K562 (cell line): ENCODE results near the gene CTNS. TPM values are rescaled to one million over a fixed set of nuclear protein-coding genes. Genes with fewer than 3 reads are reported as not detected.

Experiments
- CAMTA2 ChIP-seq: fragments of 250-450 bp; sonication (Bioruptor Pico); conservative IDR thresholded peaks from 2 replicates; pipeline ENCODE4 v1.5.1; 2022
- CBFA2T3 ChIP-seq: fragments of 450-650 bp; IDR thresholded peaks from 2 replicates; pipeline ENCODE4 v1.6.1; 2017
- CHD1 ChIP-seq: fragments of 200-600 bp; sonication (generic); IDR thresholded peaks from one replicate; pipeline ENCODE4 v1.6.1; 2012; ENCODE audit warnings: mild to moderate bottlenecking, moderate library complexity, low read length, inconsistent platforms
- DPF2 ChIP-seq: fragments of 450-650 bp; IDR thresholded peaks from 2 replicates; pipeline ENCODE4 v1.6.1; 2016
- EGR1 ChIP-seq: fragments of 450-650 bp; conservative IDR thresholded peaks from 2 replicates; pipeline ENCODE4 v1.6.1; 2017; ENCODE audit warnings: mild to moderate bottlenecking
- ELF1 ChIP-seq: fragments of 200-800 bp; sonication (Bioruptor generic); IDR thresholded peaks from 2 replicates; pipeline ENCODE4 v1.6.1; 2016; ENCODE audit warnings: missing genetic modification characterization, missing compliant biosample characterization
- EP300 ChIP-seq: IDR thresholded peaks from 2 replicates; pipeline ENCODE4 v1.6.1; 2012; ENCODE audit warnings: low read length, improper control_type of control experiment
- ESRRB ChIP-seq: fragments of 250-450 bp; sonication (Bioruptor Pico); IDR thresholded peaks from 2 replicates; pipeline ENCODE4 v1.5.0; 2020; ENCODE audit warnings: mild to moderate bottlenecking, moderate library complexity, borderline replicate concordance
- ETV5 ChIP-seq: sonication (generic); formaldehyde crosslinking; IDR thresholded peaks from 2 replicates; pipeline ENCODE4 v1.4.0; 2020; ENCODE audit warnings: low read depth, mild to moderate bottlenecking, missing genetic modification reagents
- ETV6 ChIP-seq, 3 experiments: fragments of 150-350 bp in 1 of 3; sonication (generic) in 1 of 3; formaldehyde crosslinking in 1 of 3; IDR thresholded peaks; 2 replicates each; pipeline versions ENCODE4 v1.6.1 to v1.8.0; 2014 to 2022; ENCODE audit warnings: borderline replicate concordance in 2 of 3, low read depth in 2 of 3, antibody characterized with exemption in 1 of 3, low read length in 1 of 3, mild to moderate bottlenecking in 1 of 3, missing genetic modification reagents in 1 of 3
- HDAC1 ChIP-seq, 2 experiments: fragments of 450-650 bp; IDR thresholded peaks; 2 replicates each; pipeline ENCODE4 v1.6.1; 2016 to 2017; ENCODE audit warnings: inconsistent platforms in 1 of 2, mild to moderate bottlenecking in 1 of 2, moderate library complexity in 1 of 2
- HLTF ChIP-seq: fragments of 450-650 bp; IDR thresholded peaks from 2 replicates; pipeline ENCODE4 v1.6.1; 2016
- JUND ChIP-seq, 2 experiments: IDR thresholded peaks; 2 replicates in 1 of 2; 3 replicates in 1 of 2; pipeline ENCODE4 v1.6.1; 2011; ENCODE audit warnings: borderline replicate concordance in 2 of 2, low read depth in 2 of 2, low read length in 2 of 2, improper control_type of control experiment in 1 of 2, missing biosample characterization in 1 of 2, missing genetic modification characterization in 1 of 2, missing genetic modification reagents in 1 of 2
- NFATC3 ChIP-seq: fragments of 450-650 bp; IDR thresholded peaks from 2 replicates; pipeline ENCODE4 v1.6.1; 2017; ENCODE audit warnings: mild to moderate bottlenecking
- NR4A1 ChIP-seq, 2 experiments: fragments of 250-450 bp in 1 of 2; fragments of 450-650 bp in 1 of 2; sonication (Bioruptor Pico) in 1 of 2; IDR thresholded peaks; 2 replicates each; pipeline versions ENCODE4 v1.4.0 to v1.6.1; 2016 to 2020; ENCODE audit warnings: mild to moderate bottlenecking in 2 of 2, missing compliant biosample characterization in 1 of 2, missing genetic modification characterization in 1 of 2, moderate library complexity in 1 of 2
- RCOR1 ChIP-seq, 2 experiments: IDR thresholded peaks; 2 replicates each; pipeline ENCODE4 v1.6.1; 2012; ENCODE audit warnings: low read depth in 2 of 2, low read length in 2 of 2, borderline replicate concordance in 1 of 2, improper control_type of control experiment in 1 of 2
- RNF219 ChIP-seq: fragments of 250-450 bp; sonication (Bioruptor Pico); IDR thresholded peaks from 2 replicates; pipeline ENCODE4 v1.5.0; 2022; ENCODE audit warnings: mild to moderate bottlenecking
- SAFB2 ChIP-seq: fragments of 200-400 bp; formaldehyde crosslinking; IDR thresholded peaks from 2 replicates; pipeline ENCODE4 v1.6.1; 2018; ENCODE audit warnings: borderline replicate concordance, low read length, low read depth, moderate library complexity; ENCODE audit not compliant: severe bottlenecking
- SOX6 ChIP-seq: fragments of 450-650 bp; IDR thresholded peaks from 2 replicates; pipeline ENCODE4 v1.6.1; 2014; ENCODE audit warnings: mild to moderate bottlenecking
- TARDBP ChIP-seq: fragments of 450-650 bp; IDR thresholded peaks from 2 replicates; pipeline ENCODE4 v1.6.1; 2016
- ZHX1 ChIP-seq: fragments of 150-350 bp; conservative IDR thresholded peaks from 2 replicates; pipeline ENCODE4 v1.6.1; 2014; ENCODE audit warnings: low read length
- ZKSCAN3 ChIP-seq: fragments of 250-450 bp; sonication (Bioruptor Pico); IDR thresholded peaks from 2 replicates; pipeline ENCODE4 v1.4.0; 2020
- ZNF143 ChIP-seq: sonication (generic); formaldehyde crosslinking; IDR thresholded peaks from 2 replicates; pipeline ENCODE4 v1.9.0; 2022; ENCODE audit warnings: mild to moderate bottlenecking, missing genetic modification reagents
- ZNF830 ChIP-seq: fragments of 250-450 bp; sonication (Bioruptor Pico); IDR thresholded peaks from 2 replicates; pipeline ENCODE4 v1.5.0; 2021; ENCODE audit warnings: mild to moderate bottlenecking
- polyA plus RNA-seq, 8 experiments: library from polyadenylated mRNA; depleted of rRNA in 4 of 8; stranded (reverse) in 5 of 8; unstranded in 3 of 8; fragments of >200 nt; fragmentation: Nextera tagmentation in 2 of 8; fragmentation: Illumina TruSeq in 1 of 8; extraction: Ambion mirVana in 2 of 8; extraction: Trizol in 1 of 8; gene quantifications; 2 replicates each; pipeline versions ENCODE4 v1.2.1 to v1.2.3, GENCODE V29; 2011 to 2014; ENCODE audit warnings: inconsistent platforms in 1 of 8, missing spikeins in 1 of 8
- total RNA-seq, 7 experiments: library from RNA; depleted of rRNA in 6 of 7; stranded (reverse); fragments of >200 nt in 6 of 7; fragmentation: Illumina TruSeq in 2 of 7; extraction: Trizol in 2 of 7; gene quantifications; 2 replicates each; pipeline versions ENCODE4 v1.2.1 to v1.2.3, GENCODE V29; 2011 to 2021; ENCODE audit warnings: low replicate concordance in 1 of 7

The CTNS gene
- total and polyA plus RNA-seq, 9 of the 15 experiments (the other 6 are each of a cell fraction or from before 2014, with no cell fraction given) = 0.66 to 8.4 (median 4.9) TPM

GRCh38 chr17:3667366-3668278 lies 31.1 kb downstream of the CTNS start (continued):
- TF ChIP-seq ZNF143 (CRISPR knock-in tag) = no peak
- TF ChIP-seq RNF219 (CRISPR knock-in tag) = no peak
- TF ChIP-seq EGR1 = peak; percentile 82
- peak; percentile 38 for TF ChIP-seq CHD1
- TF ChIP-seq HDAC1 (IDR thresholded peaks at IDR 0.05) = peak in 1 of 2 experiments; percentile 53; a peak in 1 of 4 replicates
- TF ChIP-seq TARDBP = no peak
- TF ChIP-seq ZNF830 (CRISPR knock-in tag) = no peak
- TF ChIP-seq HLTF = no peak
- no peak for TF ChIP-seq NFATC3
- peak; percentile 20; the same call in 1 of the 2 replicates for TF ChIP-seq JUND (IDR thresholded peaks at IDR 0.05; ENCODE audit: borderline replicate concordance, low read depth, low read length)
- peak; percentile 18; the same call in 1 of the 3 replicates for TF ChIP-seq JUND (tag; IDR thresholded peaks at IDR 0.05; ENCODE audit: borderline replicate concordance, low read depth, low read length)
- TF ChIP-seq SAFB2 = no peak
- TF ChIP-seq ZHX1 = no peak
- peak; percentile 52; the same call in 1 of the 2 replicates for TF ChIP-seq DPF2
- peak in 1 of 2 experiments; percentile 88; a peak in 2 of 4 replicates for TF ChIP-seq RCOR1 (IDR thresholded peaks at IDR 0.05; ENCODE audit: borderline replicate concordance in 1 of 2, low read depth in 2 of 2, low read length in 2 of 2)
- TF ChIP-seq ESRRB (CRISPR knock-in tag) = no peak
- TF ChIP-seq EP300 = peak; percentile 24; the same call in 1 of the 2 replicates
- TF ChIP-seq ZKSCAN3 = 0 out of 2 replicates have a peak, but pooled peaks have one; percentile 40
- peak; percentile 81 for TF ChIP-seq CBFA2T3
- no peak for TF ChIP-seq ETV5 (CRISPR knock-in tag)
- TF ChIP-seq CAMTA2 (CRISPR knock-in tag) = no peak
- peak; percentile 69 for TF ChIP-seq ELF1 (tag)
- peak; percentile 30; the same call in 1 of the 2 replicates for TF ChIP-seq SOX6
- no peak for TF ChIP-seq NR4A1 (CRISPR knock-in tag; IDR thresholded peaks at IDR 0.05)
- no peak for TF ChIP-seq NR4A1 (tag; IDR thresholded peaks at IDR 0.05)
- no peak for TF ChIP-seq ETV6 (IDR thresholded peaks at IDR 0.05; ENCODE audit: borderline replicate concordance in 1 of 2, low read depth in 2 of 2, low read length in 1 of 2)
- no peak for TF ChIP-seq ETV6 (CRISPR knock-in tag; IDR thresholded peaks at IDR 0.05; ENCODE audit: borderline replicate concordance)
